ENCODE measurements around the gene FBXO4.

DNA sequence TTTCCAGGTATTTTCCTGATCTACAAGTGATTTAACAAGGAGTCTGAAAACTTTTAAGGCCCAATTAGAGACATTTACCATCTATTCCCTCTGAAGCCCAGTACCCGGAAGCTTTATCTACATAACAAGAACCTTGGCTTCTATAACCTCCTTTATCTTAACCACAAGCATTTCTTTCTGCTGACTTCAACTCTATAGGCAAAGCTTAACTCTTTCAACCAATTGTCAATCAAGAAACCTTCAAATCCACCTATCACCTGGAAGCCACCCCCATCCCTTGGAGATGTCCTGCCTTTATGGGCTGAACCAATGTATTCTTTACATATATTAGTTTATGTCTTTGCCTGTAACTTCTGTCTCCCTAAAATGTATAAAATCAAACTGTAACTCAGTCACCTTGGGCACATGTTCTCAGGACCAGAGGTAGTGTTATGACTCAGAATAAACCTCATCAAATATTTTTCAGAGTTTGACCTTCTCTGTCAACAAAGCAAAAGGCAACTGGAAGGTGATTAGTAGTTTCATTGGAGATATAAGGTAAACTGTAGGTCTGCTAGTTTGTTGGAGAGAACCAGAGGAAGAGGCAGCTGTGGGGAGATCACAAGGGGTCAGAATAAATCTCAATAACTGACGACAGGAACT is 33.9 kb upstream of the FBXO4 start:
- TF ChIP-seq, protein P1, sequence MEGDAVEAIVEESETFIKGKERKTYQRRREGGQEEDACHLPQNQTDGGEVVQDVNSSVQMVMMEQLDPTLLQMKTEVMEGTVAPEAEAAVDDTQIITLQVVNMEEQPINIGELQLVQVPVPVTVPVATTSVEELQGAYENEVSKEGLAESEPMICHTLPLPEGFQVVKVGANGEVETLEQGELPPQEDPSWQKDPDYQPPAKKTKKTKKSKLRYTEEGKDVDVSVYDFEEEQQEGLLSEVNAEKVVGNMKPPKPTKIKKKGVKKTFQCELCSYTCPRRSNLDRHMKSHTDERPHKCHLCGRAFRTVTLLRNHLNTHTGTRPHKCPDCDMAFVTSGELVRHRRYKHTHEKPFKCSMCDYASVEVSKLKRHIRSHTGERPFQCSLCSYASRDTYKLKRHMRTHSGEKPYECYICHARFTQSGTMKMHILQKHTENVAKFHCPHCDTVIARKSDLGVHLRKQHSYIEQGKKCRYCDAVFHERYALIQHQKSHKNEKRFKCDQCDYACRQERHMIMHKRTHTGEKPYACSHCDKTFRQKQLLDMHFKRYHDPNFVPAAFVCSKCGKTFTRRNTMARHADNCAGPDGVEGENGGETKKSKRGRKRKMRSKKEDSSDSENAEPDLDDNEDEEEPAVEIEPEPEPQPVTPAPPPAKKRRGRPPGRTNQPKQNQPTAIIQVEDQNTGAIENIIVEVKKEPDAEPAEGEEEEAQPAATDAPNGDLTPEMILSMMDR (IDR thresholded peaks at IDR 0.05), result no peak
- TF ChIP-seq ESRRA (IDR thresholded peaks at IDR 0.05; ENCODE audit: borderline replicate concordance, low read length), result no peak
- no peak for TF ChIP-seq EHF (CRISPR knock-in tag; IDR thresholded peaks at IDR 0.05)
- no peak for TF ChIP-seq POLR2A (IDR thresholded peaks at IDR 0.05; ENCODE audit: low read length)
- no peak for TF ChIP-seq EP300 (IDR thresholded peaks at IDR 0.05)
- TF ChIP-seq HMGXB4 (CRISPR knock-in tag; IDR thresholded peaks at IDR 0.05; ENCODE audit: borderline replicate concordance), result no peak
- no peak for TF ChIP-seq SMC3 (IDR thresholded peaks at IDR 0.05)
- TF ChIP-seq RCOR1 (IDR thresholded peaks at IDR 0.05; ENCODE audit: low read depth, low read length), result no peak
- TF ChIP-seq RAD21 (conservative IDR thresholded peaks at IDR 0.05 in 1 of 2, IDR thresholded peaks at IDR 0.05 in 1 of 2), result no peak
- no peak for TF ChIP-seq REST (IDR thresholded peaks at IDR 0.05)
- no peak for TF ChIP-seq RNF2 (IDR thresholded peaks at IDR 0.05; ENCODE audit: borderline replicate concordance, low read depth)
- no peak for TF ChIP-seq EHMT2 (IDR thresholded peaks at IDR 0.05; ENCODE audit: low read depth)
